ENCODE measurements around the gene GOSR1.
A peak's percentile ranks its signal among the peaks of the same experiment; 100 is the strongest.
"Not testable (repeated sequence)": the region's sequence is repeated elsewhere in the genome, so short reads cannot be mapped to it uniquely, and the experiment has no call there.

Gene GOSR1

DNA sequence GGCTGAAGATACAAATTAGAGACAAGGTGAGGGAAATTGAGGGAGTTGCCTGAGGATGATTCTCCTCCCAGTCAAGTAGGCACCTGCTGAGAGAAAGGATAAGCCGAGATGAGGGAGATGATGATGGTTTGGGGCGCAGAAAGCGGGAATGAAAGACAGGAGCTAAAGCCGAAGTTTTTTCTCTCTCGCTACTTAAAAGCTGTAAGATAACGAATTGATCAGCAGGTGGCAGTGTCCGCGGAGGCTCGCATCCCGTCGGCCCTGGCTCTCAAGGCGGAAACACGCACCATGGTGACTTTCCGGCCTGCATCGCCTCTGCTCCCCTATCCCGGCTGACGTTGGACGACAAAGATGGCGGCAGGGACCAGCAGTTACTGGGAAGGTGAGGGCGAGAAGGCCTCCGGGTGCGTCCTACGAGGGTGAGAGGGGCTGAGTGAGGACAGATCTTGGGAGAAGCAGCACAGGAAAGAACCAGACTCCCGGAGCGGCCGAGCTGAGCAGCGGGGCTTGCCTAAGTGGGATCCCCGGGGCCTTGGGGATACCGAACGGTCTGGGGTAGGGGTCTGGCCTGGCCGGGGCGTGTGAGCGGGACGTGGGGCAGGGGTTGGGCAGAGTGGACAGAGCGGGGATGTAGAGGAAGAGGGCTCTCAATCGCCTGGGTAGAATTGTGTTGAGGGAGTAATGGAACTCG is at the start of gene GOSR1:
Gene GOSR1, plus strand, starts transcription at position 326 of the 691 bp plus-strand sequence. Its CDS starts 26 bp downstream, at position 352.
- DNase-seq (ENCODE audit: low read depth) = peak; percentile 93

DNA sequence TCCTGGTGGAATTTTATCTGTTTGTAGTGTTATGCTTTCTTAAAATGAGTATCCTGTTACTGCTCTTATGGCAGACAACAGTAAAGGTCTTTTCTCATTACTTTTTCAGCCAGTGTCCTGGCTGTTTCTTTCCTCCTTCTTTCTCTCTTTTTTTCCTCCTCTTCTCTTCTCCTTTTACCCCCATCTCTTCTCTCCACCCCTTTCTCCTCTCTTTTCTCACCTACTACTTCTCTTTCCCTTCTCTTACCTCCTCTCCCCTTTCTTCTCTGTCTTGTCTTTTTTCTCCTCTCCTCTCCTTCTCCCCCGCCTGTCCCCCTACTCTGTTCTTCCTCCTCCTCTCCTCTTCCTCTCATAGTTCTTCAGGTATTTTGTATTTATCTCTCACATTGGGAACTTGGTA is 49.6 kb upstream of the GOSR1 start:
- no peak for DNase-seq (ENCODE audit: low read depth)

GRCh38 chr17:30429155-30429554 is 48.1 kb upstream of the GOSR1 start:
- peak; percentile 31 for DNase-seq (ENCODE audit: low read depth)

DNA sequence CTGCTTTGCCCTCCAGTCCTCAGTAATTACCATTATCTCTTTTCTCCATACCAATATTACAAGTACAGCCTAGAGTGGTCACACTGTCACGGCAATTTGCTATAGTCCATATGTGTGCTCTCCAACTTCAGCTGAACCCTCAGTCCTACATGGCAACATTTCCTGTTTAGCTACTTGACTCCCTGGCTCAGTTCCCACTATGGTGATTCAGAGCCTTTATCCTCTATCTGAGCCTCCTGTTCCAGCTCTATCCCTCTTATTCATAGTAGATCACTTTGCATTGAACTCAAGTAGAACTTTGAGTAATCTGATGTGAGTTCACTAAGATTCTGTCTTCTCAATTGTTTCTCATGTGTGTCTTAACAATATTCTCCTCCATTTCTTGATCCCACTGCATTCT is 43.7 kb upstream of the GOSR1 start:
- DNase-seq (ENCODE audit: low read depth) = peak; percentile 90

DNA sequence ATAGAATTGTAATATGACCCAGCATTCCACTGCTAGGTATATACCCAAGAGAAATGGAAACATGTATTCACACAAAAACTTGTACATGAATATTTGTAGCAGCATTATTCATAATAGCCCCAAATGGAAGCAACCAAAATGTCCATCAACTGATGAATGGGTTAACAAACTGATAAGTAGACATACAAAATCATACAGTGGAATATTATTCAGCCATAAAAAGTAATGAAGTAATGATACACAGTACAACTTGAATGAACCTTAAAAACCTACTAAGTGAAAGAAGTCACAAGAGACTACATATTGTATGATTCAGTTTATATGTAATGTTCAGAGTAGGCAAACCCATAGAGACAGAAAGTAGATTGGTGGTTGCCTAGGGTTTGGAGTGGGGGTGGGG is 40.5 kb upstream of the GOSR1 start:
- no peak for DNase-seq (ENCODE audit: low read depth)

GRCh38 chr17:30443721-30444120 is 33.5 kb upstream of the GOSR1 start:
- no peak for DNase-seq (ENCODE audit: low read depth)

DNA sequence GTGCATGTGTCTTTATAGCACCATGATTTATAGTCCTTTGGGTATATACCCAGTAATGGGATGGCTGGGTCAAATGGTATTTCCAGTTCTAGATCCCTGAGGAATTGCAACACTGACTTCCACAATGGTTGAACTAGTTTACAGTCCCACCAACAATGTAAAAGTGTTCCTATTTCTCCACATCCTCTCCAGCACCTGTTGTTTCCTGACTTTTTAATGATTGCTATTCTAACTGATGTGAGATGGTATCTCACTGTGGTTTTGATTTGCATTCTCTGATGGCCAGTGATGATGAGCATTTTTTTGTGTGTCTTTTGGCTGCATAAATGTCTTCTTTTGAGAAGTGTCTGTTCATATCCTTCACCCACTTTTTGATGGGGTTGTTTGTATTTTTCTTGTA is 30.6 kb upstream of the GOSR1 start:
- not testable (repeated sequence) for DNase-seq (ENCODE audit: low read depth)

GRCh38 chr17:30449480-30449879 is 27.7 kb upstream of the GOSR1 start:
- no peak for DNase-seq (ENCODE audit: low read depth)

DNA sequence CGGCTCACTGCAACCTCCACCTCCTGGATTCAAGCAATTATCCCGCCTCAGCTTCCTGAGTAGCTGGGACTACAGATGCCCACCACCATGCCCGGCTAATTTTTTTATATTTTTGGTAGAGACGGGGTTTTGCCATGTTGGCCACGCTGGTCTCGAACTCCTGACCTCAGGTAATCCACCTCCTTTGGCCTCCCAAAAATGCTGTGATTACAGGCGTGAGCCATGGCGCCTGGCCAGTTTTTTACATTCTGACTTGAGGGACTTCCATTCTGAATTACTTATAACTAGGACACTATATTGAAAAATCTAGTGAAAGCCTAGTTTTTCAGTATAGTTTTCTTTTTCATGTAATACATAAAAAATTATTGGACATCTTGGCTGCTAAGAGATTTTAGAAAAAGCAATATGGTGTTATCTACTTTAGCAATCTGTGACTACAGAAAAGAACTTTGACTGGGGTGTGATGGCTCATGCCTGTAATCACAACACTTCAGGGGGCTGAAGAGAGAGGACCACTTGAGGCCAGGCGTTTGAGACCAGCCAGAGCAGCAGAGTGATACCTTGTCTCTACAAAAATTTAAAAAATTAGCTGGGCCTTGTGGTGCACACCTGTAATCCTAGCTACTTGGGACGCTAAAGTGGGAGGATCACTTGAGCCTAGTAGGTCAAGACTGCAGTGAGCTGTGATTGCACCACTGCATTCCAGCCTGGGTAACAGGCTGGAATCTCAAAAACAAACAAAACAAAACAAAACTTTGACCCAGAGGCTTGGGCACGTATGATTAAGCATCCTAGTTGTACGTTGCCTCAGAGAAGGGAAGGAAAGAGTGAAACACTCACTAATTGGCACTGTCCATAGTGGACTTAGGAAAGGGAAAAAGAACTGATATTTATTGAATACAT is 26.8 kb upstream of the GOSR1 start:
- peak; percentile 81 for DNase-seq (ENCODE audit: low read depth)

DNA sequence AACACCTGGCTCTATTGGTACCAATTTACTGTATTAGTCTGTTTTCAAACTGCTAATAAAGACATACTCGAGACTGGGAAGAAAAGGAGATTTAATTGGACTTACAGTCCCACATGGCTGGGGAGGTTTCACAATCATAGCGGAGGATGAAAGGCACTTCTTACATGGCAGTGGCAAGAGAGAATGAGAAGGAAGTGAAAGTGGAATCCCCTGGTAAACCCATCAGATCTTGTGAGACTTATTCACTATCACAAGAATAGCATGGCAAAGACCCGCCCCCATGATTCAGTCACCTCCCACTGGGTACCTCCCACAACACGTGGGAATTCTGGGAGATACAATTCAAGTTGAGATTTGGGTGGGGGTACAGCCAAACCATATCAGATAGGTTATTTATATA is 22.6 kb upstream of the GOSR1 start:
- no peak for DNase-seq (ENCODE audit: low read depth)

DNA sequence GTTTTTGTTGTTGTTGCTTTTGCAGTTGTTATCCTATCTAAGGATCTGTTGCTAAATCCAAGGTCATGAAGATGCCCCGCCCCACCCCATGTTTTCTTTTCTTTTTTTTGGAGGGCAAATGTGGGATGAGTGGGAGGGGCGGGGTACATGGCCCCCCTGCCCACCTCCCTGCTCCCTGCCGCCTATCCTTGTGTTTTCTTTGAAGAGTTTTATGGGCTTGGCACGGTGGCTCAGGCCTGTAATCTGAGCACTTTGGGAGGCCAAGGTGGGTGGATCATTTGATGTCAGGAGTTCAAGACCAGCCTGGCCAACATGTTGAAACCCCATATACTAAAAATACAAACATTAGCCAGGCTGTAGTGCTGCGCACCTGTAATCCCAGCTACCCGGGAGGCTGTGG is 18.8 kb upstream of the GOSR1 start:
- no peak for DNase-seq (ENCODE audit: low read depth)

DNA sequence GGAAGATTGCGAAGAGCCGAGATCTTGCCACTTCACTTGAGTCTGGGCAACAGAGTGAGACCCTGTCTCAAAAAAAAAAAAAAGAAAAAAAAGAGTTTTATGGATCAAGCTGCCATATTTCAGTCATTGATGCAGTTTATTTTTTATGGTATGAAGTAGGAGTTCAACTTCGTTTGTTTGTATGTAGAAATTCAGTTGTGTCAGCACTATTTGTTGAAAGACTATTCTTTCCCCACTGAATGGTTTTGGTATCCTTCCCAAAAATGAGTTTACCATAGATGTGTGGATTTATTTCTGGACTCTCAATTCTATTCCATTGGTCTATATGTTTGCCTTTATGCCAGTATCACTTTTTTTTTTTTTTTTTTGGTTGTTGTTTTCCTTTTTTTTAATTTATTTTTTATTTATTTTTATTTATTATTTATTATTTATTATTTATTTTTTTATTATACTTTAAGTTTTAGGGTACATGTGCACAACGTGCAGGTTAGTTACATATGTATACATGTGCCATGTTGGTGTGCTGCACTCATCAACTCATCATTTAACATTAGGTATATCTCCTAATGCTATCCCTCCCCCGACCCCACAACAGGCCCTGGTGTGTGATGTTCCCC is 18.3 kb upstream of the GOSR1 start:
- DNase-seq (ENCODE audit: low read depth) = not testable (repeated sequence)

GRCh38 chr17:30468465-30468864 is 8.7 kb upstream of the GOSR1 start:
- DNase-seq (ENCODE audit: low read depth) = no peak

DNA sequence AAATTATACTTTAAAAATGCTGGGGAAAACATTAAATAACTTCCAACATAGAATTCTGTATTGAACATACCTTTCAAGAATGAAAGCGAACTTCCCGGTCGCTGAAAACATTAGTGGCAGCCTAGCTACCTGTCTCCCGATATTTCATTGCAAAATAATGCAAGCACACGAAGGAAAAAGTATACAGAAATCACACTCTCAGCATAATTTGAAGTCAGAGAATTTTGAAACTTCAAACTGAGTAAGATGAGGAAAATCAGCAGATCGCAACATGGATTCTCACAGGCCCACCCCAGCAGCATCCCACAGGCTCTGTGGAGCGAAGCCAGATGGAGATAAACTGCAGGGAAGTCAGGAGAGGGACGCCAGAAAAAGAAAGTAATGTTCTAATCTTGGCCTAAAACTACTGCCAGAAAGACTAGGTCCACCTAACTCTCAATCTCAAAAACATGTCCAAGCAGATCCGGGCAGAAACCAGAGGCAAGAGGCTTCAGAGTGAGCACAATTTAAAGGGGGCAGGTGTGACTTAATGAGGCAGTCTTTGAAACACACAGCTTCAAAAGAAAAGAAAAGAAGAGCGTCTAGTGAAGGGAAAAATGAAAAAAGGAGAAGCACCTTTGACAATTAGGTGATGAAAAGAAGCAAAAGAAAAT is 4.8 kb upstream of the GOSR1 start:
- no peak for DNase-seq (ENCODE audit: low read depth)

- DNase-seq (ENCODE audit: low read depth) = no peak
Observed at GRCh38 chr17:30475206-30475605, 2.0 kb upstream of the GOSR1 start.

GRCh38 chr17:30476726-30477082 is 504 bp upstream of the GOSR1 start:
- DNase-seq (ENCODE audit: low read depth) = no peak

DNA sequence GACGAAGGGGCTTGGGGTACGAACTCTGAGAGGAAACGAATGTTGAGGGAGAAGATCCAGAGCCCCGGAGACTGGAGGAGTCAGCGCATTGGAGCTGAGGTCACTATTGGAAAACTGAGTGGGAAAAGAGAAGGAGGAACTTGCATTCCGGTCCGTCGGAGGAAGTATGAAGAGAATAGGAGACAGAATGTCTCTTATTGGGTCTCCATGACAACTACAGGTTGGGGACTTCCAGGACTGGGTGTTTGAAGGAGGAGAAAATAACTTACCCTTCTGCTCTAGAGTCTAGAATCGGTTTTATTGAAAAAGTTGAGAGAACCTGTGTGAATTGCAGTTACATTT is 537 bp downstream of the GOSR1 start:
- peak; percentile 36 for DNase-seq (ENCODE audit: low read depth)

DNA sequence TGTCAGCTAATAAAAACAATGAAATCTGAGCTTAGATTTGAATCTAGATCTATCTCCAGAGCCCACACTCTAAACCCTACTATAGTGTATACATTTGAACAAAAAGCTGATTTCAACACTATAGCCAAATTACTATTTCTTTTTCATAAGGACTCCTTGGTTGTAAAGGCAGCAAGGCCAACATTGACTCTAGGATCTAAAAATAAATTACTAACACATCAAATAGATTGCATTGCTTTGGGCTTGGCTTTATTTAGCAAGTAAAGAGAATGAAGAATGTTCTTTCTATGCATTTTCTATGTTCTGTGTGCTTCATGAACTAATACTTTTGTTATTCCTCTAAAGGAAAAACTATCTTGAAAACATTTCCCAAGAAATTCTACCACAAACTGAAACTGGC is 5.3 kb downstream of the GOSR1 start:
- DNase-seq (ENCODE audit: low read depth) = no peak

DNA sequence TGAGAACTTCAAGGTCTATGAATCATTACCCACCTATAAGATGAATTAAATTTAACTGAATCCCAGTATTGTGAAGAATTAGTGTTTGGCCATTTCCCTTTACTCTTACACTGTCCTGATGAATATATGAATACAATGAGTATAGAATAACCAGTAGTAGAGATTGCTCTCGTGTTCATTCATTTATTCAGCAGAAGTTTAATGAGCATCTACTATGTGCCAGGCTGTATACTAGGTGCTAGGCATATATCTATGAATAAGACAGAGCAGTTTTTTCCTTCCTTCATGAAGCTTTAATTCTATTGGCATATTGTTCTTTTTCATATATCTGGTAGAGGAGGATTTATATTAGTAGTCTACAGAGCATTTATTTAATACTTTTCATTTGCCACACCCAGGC is 6.0 kb downstream of the GOSR1 start:
- DNase-seq (ENCODE audit: low read depth) = no peak

DNA sequence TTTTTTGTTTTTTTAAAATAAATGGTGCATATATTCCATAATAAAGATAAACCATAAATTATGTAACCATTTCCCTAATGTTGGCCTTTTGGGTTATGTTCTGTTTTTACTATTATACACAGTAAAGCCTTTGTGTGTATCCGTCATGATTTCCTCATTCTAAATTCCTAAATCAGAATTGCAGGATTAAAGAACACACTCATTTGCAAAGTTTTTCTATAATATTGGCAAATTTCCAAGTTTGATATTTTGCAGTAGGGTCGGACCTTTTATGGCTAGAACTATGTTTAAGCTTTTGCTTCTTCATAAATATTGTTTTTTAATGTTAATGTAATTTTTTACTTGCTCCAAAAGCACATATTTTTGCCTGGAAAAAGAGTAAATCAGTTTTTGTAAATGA is 16.6 kb downstream of the GOSR1 start:
- DNase-seq (ENCODE audit: low read depth) = no peak

- no peak for DNase-seq (ENCODE audit: low read depth)
Observed at GRCh38 chr17:30495586-30495985, 18.4 kb downstream of the GOSR1 start.

GRCh38 chr17:30503558-30503957 is 26.4 kb downstream of the GOSR1 start:
- peak; percentile 7 for DNase-seq (ENCODE audit: low read depth)
